ENCODE data around the gene COX7B2.
A peak's percentile ranks its signal among the peaks of the same experiment; 100 is the strongest.

COX7B2 gene

DNA sequence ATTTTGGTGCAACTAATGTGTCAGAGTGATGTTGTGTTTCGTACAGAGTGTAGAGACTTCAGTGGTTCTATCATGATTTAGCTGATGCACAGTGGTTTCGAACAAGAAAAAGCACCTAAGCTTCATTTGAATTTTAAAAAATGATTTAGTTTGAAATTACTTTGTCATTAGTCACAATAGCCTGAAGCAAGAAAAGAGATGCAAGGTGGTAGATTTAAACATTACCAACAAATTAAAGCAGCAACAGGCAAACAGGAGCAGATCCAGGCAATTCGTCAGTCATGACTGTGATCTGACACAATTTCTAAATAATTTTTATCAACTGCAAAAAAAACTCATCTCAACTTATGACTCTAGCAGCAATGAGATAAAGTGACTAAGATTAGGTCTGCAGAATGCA lies 24.6 kb upstream of the COX7B2 start:
- no peak overlapping the region for H3K27ac ChIP-seq (ENCODE audit: low read length)
- H3K4me3 ChIP-seq (ENCODE audit: low read length), result no peak overlapping the region
- no peaks in the 10 kb centered on the region for H3K36me3 ChIP-seq (replicated peaks; ENCODE audit: insufficient read depth, low read length)
- no peaks in the 10 kb centered on the region for H3F3A ChIP-seq (ENCODE audit: insufficient read depth, low read length)
- H3K9me3 ChIP-seq (replicated peaks; ENCODE audit: insufficient read depth, low read length), result no peaks in the 10 kb centered on the region
- no peaks in the 10 kb centered on the region for H3K79me2 ChIP-seq (ENCODE audit: low read length)
- H3K27me3 ChIP-seq (replicated peaks; ENCODE audit: insufficient read depth, low read length), result no peaks in the 10 kb centered on the region
- TF ChIP-seq EZH2 (optimal IDR thresholded peaks at IDR 0.05; ENCODE audit: low read depth, low read length) (no peak), EZH2phosphoT487 (IDR thresholded peaks at IDR 0.05; ENCODE audit: low read length) (no peak)
- TF ChIP-seq, protein P1, sequence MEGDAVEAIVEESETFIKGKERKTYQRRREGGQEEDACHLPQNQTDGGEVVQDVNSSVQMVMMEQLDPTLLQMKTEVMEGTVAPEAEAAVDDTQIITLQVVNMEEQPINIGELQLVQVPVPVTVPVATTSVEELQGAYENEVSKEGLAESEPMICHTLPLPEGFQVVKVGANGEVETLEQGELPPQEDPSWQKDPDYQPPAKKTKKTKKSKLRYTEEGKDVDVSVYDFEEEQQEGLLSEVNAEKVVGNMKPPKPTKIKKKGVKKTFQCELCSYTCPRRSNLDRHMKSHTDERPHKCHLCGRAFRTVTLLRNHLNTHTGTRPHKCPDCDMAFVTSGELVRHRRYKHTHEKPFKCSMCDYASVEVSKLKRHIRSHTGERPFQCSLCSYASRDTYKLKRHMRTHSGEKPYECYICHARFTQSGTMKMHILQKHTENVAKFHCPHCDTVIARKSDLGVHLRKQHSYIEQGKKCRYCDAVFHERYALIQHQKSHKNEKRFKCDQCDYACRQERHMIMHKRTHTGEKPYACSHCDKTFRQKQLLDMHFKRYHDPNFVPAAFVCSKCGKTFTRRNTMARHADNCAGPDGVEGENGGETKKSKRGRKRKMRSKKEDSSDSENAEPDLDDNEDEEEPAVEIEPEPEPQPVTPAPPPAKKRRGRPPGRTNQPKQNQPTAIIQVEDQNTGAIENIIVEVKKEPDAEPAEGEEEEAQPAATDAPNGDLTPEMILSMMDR (IDR thresholded peaks at IDR 0.05; ENCODE audit: low read length), result no peak
- no peak overlapping the region for H3K9ac ChIP-seq (ENCODE audit: low read length)
- DNase-seq, result no peak
- no peak overlapping the region for H3K4me2 ChIP-seq (ENCODE audit: low read depth, low read length)
- H4K20me1 ChIP-seq (ENCODE audit: insufficient read depth, low read length), result no peaks in the 10 kb centered on the region
- H2AFZ ChIP-seq (ENCODE audit: low read length), result no peak overlapping the region
- no peaks in the 10 kb centered on the region for H3K9me2 ChIP-seq (replicated peaks; ENCODE audit: insufficient read depth, low read length)
- H3K4me1 ChIP-seq (ENCODE audit: low read length), result no peaks in the 10 kb centered on the region

GRCh38 chr4:46931981-46932380 lies 22.9 kb upstream of the COX7B2 start:
- Histone ChIP-seq H3K4me1 (ENCODE audit: low read length) (no peaks in the 10 kb centered on the region), H3K27ac (ENCODE audit: low read length) (no peak overlapping the region), H3K9me3 (replicated peaks; ENCODE audit: insufficient read depth, low read length) (no peaks in the 10 kb centered on the region), H4K20me1 (ENCODE audit: insufficient read depth, low read length) (no peaks in the 10 kb centered on the region), H3K9me2 (replicated peaks; ENCODE audit: insufficient read depth, low read length) (no peaks in the 10 kb centered on the region), H2AFZ (ENCODE audit: low read length) (no peak overlapping the region), H3K4me2 (ENCODE audit: low read depth, low read length) (no peak overlapping the region), H3K79me2 (ENCODE audit: low read length) (no peaks in the 10 kb centered on the region), H3K36me3 (replicated peaks; ENCODE audit: insufficient read depth, low read length) (no peaks in the 10 kb centered on the region), H3F3A (ENCODE audit: insufficient read depth, low read length) (no peaks in the 10 kb centered on the region), H3K4me3 (ENCODE audit: low read length) (no peak overlapping the region), H3K9ac (ENCODE audit: low read length) (no peak overlapping the region), H3K27me3 (replicated peaks; ENCODE audit: insufficient read depth, low read length) (no peaks in the 10 kb centered on the region)
- TF ChIP-seq, protein P1 (IDR thresholded peaks at IDR 0.05; ENCODE audit: low read length), result peak; percentile 76
- TF ChIP-seq EZH2phosphoT487 (IDR thresholded peaks at IDR 0.05; ENCODE audit: low read length), result no peak
- peak; percentile 53 for DNase-seq

DNA sequence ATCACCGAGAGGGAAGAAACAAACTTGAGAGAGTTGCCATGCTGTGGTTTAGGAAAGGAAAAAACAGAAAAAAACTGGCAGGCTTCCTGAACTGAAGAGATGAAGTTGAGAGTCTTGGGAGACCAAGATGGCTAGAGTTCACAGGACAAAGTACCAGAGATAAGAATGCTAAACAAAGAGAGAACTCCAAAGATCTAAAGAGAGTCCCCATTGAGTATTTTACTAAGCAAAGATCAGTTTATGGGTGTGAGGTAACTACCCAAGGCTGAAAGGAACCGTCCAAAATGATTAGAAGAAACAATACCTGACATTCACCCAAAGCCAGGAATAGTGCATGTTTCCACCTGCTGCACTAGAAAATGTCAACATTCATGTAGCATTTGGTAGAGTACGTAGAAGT lies 21.8 kb upstream of the COX7B2 start:
- TF ChIP-seq EZH2 (optimal IDR thresholded peaks at IDR 0.05; ENCODE audit: low read depth, low read length) (no peak), EZH2phosphoT487 (IDR thresholded peaks at IDR 0.05; ENCODE audit: low read length) (no peak)
- TF ChIP-seq, protein P1 (IDR thresholded peaks at IDR 0.05; ENCODE audit: low read length), result no peak
- no peaks in the 10 kb centered on the region for H3K9me3 ChIP-seq (replicated peaks; ENCODE audit: insufficient read depth, low read length)
- no peak overlapping the region for H3K4me2 ChIP-seq (ENCODE audit: low read depth, low read length)
- no peaks in the 10 kb centered on the region for H3K9me2 ChIP-seq (replicated peaks; ENCODE audit: insufficient read depth, low read length)
- H3K9ac ChIP-seq (ENCODE audit: low read length), result no peak overlapping the region
- no peaks in the 10 kb centered on the region for H3K79me2 ChIP-seq (ENCODE audit: low read length)
- no peaks in the 10 kb centered on the region for H4K20me1 ChIP-seq (ENCODE audit: insufficient read depth, low read length)
- DNase-seq, result no peak
- H3F3A ChIP-seq (ENCODE audit: insufficient read depth, low read length), result no peaks in the 10 kb centered on the region
- no peak overlapping the region for H3K27ac ChIP-seq (ENCODE audit: low read length)
- H2AFZ ChIP-seq (ENCODE audit: low read length), result no peak overlapping the region
- no peaks in the 10 kb centered on the region for H3K27me3 ChIP-seq (replicated peaks; ENCODE audit: insufficient read depth, low read length)
- H3K36me3 ChIP-seq (replicated peaks; ENCODE audit: insufficient read depth, low read length), result no peaks in the 10 kb centered on the region
- no peak overlapping the region for H3K4me3 ChIP-seq (ENCODE audit: low read length)
- no peaks in the 10 kb centered on the region for H3K4me1 ChIP-seq (ENCODE audit: low read length)

Measured in MM.1S (cell line).